Ovary (tissue), 3 donors: Measurements from ENCODE around the gene WEE1.

Source experiments
- POLR2A ChIP-seq: fragments of 450-650 bp; IDR thresholded peaks from one replicate; pipeline ENCODE4 v1.6.1; 2017; ENCODE audit warnings: antibody characterized with exemption, mild to moderate bottlenecking, moderate library complexity
- TF ChIP-seq, protein P1 (sequence below), 3 donors: fragments of 450-650 bp in 2 of 3; fragments of 200-600 bp in 1 of 3; IDR thresholded peaks; one replicate each; pipeline versions ENCODE4 v1.5.1 to v1.8.0; 2016 to 2022; ENCODE audit warnings: antibody characterized with exemption in 3 of 3, mild to moderate bottlenecking in 1 of 3
- donor health status: DM: no; HTN: no; CAD: no.

DNA sequence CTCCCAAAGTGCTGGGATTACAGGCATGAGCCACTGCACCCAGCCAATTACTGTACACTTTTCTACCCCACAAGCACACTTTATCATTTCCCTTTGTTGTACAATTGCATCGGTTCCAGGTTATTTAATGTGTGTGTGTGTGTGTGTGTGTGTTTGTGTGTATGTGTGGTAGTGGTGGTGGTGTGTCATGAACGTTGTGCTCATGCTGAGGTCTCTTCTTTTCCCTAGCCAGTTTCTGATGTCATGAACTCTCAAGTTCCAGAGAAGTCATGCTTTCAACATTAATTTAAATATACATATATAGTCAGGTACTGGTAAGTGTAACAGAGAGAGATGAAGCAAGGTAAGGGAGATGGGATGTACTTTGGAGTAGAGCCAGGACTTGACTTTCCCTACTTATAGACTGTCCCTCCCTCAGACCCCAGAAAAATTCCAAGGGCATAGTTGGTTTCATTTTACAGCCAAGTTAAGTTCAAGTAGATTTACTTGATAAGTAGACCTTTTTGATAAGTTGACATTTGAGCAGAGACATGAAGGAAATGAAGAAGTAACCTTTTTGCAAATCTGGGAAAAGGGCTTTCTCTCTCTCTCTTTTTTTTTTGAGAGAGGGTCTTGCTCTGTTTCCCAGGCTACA, 42.7 kb downstream of the WEE1 start:
- TF ChIP-seq, protein P1, sequence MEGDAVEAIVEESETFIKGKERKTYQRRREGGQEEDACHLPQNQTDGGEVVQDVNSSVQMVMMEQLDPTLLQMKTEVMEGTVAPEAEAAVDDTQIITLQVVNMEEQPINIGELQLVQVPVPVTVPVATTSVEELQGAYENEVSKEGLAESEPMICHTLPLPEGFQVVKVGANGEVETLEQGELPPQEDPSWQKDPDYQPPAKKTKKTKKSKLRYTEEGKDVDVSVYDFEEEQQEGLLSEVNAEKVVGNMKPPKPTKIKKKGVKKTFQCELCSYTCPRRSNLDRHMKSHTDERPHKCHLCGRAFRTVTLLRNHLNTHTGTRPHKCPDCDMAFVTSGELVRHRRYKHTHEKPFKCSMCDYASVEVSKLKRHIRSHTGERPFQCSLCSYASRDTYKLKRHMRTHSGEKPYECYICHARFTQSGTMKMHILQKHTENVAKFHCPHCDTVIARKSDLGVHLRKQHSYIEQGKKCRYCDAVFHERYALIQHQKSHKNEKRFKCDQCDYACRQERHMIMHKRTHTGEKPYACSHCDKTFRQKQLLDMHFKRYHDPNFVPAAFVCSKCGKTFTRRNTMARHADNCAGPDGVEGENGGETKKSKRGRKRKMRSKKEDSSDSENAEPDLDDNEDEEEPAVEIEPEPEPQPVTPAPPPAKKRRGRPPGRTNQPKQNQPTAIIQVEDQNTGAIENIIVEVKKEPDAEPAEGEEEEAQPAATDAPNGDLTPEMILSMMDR (IDR thresholded peaks at IDR 0.05) = no peak
- no peak for TF ChIP-seq POLR2A
